GM12878 (cell line): ENCODE measurements around the gene LITAF. TPM values are rescaled to one million over a fixed set of nuclear protein-coding genes. Genes with fewer than 3 reads are reported as not detected.

Source experiments
- ATAC-seq: fragments of 200-7000 bp; cut with Tn5 transposase; 3 replicates; pipeline ENCODE4 v1.9.1; 2020; ENCODE audit warnings: mild to moderate bottlenecking, moderate library complexity
- BruUV-seq: library from RNA; stranded (reverse); fragments of 400-500 nt; replicated peaks from 2 replicates; lab custom pipeline; 2021; lab: Mats Ljungman, UMichigan
- CTCF ChIA-PET: fragments of 300-600 bp; sonication (Branson Sonifier 250); formaldehyde crosslinking; extraction: SDS; loops from one replicate; lab custom pipeline; 2021; ENCODE audit warnings: inconsistent platforms; lab: Yijun Ruan, JAX
- POLR2A ChIA-PET: fragments of 350-600 bp; formaldehyde crosslinking; extraction: SDS; loops from one replicate; lab custom pipeline; 2021; ENCODE audit warnings: inconsistent platforms; lab: Charles Lee
- RAD21 ChIA-PET: fragments of 300-600 bp; sonication (Branson Sonifier 250); formaldehyde crosslinking; loops from one replicate; lab custom pipeline; 2023; ENCODE audit warnings: antibody characterized with exemption; ENCODE audit not compliant: unreplicated experiment; lab: Charles Lee
- SMC1A ChIA-PET: fragments of 300-600 bp; sonication (Branson Sonifier 250); formaldehyde crosslinking; loops from one replicate; lab custom pipeline; 2023; ENCODE audit not compliant: unreplicated experiment, uncharacterized antibody; lab: Charles Lee
- DNase-seq: peaks from one replicate; pipeline ENCODE4 v3.0.0-alpha.2; 2011; ENCODE audit warnings: low read depth, low spot score
- FAIRE-seq: peaks from 3 replicates; lab custom pipeline; 2011; peaks lifted over from hg19 to GRCh38; lab: Jason Lieb, UNC
- H2AFZ ChIP-seq: 2 replicates; pipeline ENCODE4 v1.6.0; 2011; ENCODE audit warnings: low read depth, low read length, control low read depth; ENCODE audit not compliant: control insufficient read depth
- H3K27ac ChIP-seq: 2 replicates; pipeline ENCODE4 v1.5.1; 2011; ENCODE audit warnings: control low read depth; ENCODE audit not compliant: control insufficient read depth, insufficient read depth
- H3K27me3 ChIP-seq, 2 experiments: replicated peaks in 1 of 2; 2 replicates each; pipeline versions ENCODE4 v1.6.0 to v1.6.1; 2011; ENCODE audit warnings: low read length in 1 of 2; ENCODE audit not compliant: control insufficient read depth in 2 of 2, insufficient read depth in 2 of 2
- H3K36me3 ChIP-seq, 2 experiments: 2 replicates each; pipeline ENCODE4 v1.5.1; 2011; ENCODE audit warnings: low read length in 1 of 2; ENCODE audit not compliant: control insufficient read depth in 2 of 2, insufficient read depth in 2 of 2
- H3K4me1 ChIP-seq: 2 replicates; pipeline ENCODE4 v1.6.1; 2011; ENCODE audit warnings: mild to moderate bottlenecking, low read length, moderate library complexity, mixed read lengths; ENCODE audit not compliant: control insufficient read depth, insufficient read depth
- H3K4me2 ChIP-seq: 2 replicates; pipeline ENCODE4 v1.6.0; 2011; ENCODE audit warnings: control low read depth; ENCODE audit not compliant: control insufficient read depth, insufficient read depth
- H3K4me3 ChIP-seq: fragments of 200-600 bp; sonication (generic); 2 replicates; pipeline ENCODE4 v1.5.1; 2016
- H3K79me2 ChIP-seq: 2 replicates; pipeline ENCODE4 v1.6.0; 2011; ENCODE audit warnings: low read length; ENCODE audit not compliant: control insufficient read depth, insufficient read depth
- H3K9ac ChIP-seq: 2 replicates; pipeline ENCODE4 v1.8.0; 2011; ENCODE audit warnings: low read length, control low read depth, mixed read lengths; ENCODE audit not compliant: control insufficient read depth, insufficient read depth
- H3K9me3 ChIP-seq: replicated peaks from 3 replicates; pipeline ENCODE4 v1.5.1; 2011; ENCODE audit warnings: mild to moderate bottlenecking, low read length; ENCODE audit not compliant: control insufficient read depth, insufficient read depth
- H4K20me1 ChIP-seq: 2 replicates; pipeline ENCODE4 v1.6.0; 2011; ENCODE audit not compliant: control insufficient read depth, insufficient read depth
- SIN3A ChIP-seq: IDR thresholded peaks from 2 replicates; pipeline ENCODE4 v1.6.1; 2012; ENCODE audit warnings: low read depth, low read length, improper control_type of control experiment
- WGBS: methylation state at CpG from one replicate; pipeline ENCODE4 v1.1.6; 2016; ENCODE audit warnings: low lambda C conversion rate; ENCODE audit not compliant: insufficient replicate concordance, insufficient coverage; ENCODE audit errors: missing lambda C conversion rate; 5-methylcytosine and 5-hydroxymethylcytosine counted together
- in situ Hi-C: fragments of 300-500 bp; cut with MboI; formaldehyde crosslinking; loops from 9 replicates; pipeline ENCODE4 v1.14.3; 2018; ENCODE audit warnings: mixed read lengths
- intact Hi-C: fragments of 100-400 bp; cut with micrococcal nuclease; formaldehyde crosslinking; loops from one replicate; pipeline ENCODE4 v1.14.2; 2022; ENCODE audit not compliant: unreplicated experiment
- polyA plus RNA-seq, 11 experiments: library from polyadenylated mRNA; depleted of rRNA in 4 of 11; unstranded in 6 of 11; stranded (reverse) in 5 of 11; fragments of >200 nt; fragmentation: Nextera tagmentation in 4 of 11; fragmentation: Illumina TruSeq in 1 of 11; extraction: Ambion mirVana in 4 of 11; extraction: Trizol in 1 of 11; gene quantifications; 1 replicate in 1 of 11; 2 replicates in 10 of 11; pipeline versions ENCODE4 v1.2.1 to v1.2.3, GENCODE V29; 2011 to 2016; ENCODE audit warnings: inconsistent platforms in 2 of 11, missing spikeins in 2 of 11, low read depth in 1 of 11
- total RNA-seq, 4 experiments: library from RNA; depleted of rRNA in 3 of 4; stranded (reverse); fragments of >200 nt in 3 of 4; fragmentation: Illumina TruSeq in 1 of 4; extraction: Trizol in 1 of 4; gene quantifications; 2 replicates each; pipeline versions ENCODE4 v1.2.1 to v1.2.3, GENCODE V29; 2013 to 2021
- TF ChIP-seq, protein P1 (sequence below): fragments of 150-350 bp; IDR thresholded peaks from 2 replicates; pipeline ENCODE4 v1.6.1; 2016; ENCODE audit warnings: low read depth, low read length
- TF ChIP-seq, protein P2 (sequence below): fragments of 450-650 bp; IDR thresholded peaks from 2 replicates; pipeline ENCODE4 v1.6.1; 2014; ENCODE audit warnings: mild to moderate bottlenecking
- TF ChIP-seq, protein P3 (sequence below): fragments of 450-650 bp; IDR thresholded peaks from 2 replicates; pipeline ENCODE4 v1.6.1; 2017; ENCODE audit warnings: mild to moderate bottlenecking, low read depth, inconsistent platforms; ENCODE audit not compliant: poor library complexity, severe bottlenecking

LITAF gene
- total and polyA plus RNA-seq, 10 of the 15 experiments (the other 5 are each of a cell fraction or from before 2014, with no cell fraction given), result 99.2 to 211 (median 147) TPM

DNA sequence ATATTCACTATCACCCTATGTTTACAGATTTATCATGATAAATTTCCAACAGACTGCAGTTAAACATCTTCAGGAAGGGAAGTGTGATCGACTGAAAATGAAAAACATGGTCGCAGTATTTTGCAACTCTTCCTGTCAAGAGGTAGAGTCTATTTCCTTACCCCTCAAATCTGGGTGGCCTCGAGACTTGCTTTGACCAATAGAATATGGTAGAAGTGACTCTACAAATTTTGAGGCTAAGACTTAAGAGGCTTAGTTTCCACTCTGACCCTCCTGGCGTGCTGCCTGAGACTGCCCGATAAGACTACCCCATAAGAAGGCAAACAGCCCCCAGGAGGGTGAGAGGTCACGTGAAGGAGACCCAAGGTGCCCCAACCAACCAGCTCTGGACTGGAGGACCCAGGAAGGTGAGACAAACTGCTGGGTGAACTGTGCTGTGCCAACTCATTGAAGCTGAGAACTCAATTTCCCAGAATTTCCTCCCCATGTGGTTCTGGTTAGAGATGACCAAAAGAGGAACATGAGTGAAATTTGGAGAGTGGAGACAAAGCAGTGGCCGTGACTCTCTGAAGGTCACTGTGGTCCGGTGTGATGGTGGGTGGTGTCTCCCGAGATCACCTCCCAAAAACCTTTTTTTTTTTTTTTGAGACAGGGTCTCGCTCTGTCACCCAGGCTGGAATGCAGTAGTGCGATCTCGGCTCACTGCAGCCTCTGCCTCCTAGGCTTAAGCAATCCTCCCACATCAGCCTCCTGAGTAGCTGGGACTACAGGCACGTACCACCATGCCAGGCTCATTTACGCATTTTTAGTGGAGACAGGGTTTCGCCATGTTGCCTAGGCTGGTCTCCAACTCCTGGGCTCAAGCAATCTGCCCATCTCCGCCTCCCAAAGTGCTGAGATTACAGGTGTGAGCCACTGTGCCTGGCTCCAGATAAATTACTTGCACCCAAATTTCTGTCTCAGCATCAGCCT, 38.2 kb upstream of the LITAF start:
- DNase-seq (no peak), ATAC-seq (no peak), FAIRE-seq (no peak)
- RAD21 ChIA-PET, result no interaction called here
- Histone ChIP-seq H3K4me3 (no peak overlapping the region), H3K27ac (no peak overlapping the region), H3K27me3 (no peaks in the 10 kb centered on the region), H3K36me3 (no peaks in the 10 kb centered on the region), H3K4me1 (peaks cover 17% of the 10 kb centered on the region), H4K20me1 (no peaks in the 10 kb centered on the region), H3K79me2 (no peaks in the 10 kb centered on the region), H3K9me3 (no peaks in the 10 kb centered on the region), H2AFZ (no peak overlapping the region), H3K9ac (no peak overlapping the region), H3K4me2 (no peak overlapping the region)
- SMC1A ChIA-PET, result no interaction called here
- in situ Hi-C loops (no loop called here), intact Hi-C loops (no loop called here)
- POLR2A ChIA-PET, result no interaction called here
- TF ChIP-seq, protein P1, sequence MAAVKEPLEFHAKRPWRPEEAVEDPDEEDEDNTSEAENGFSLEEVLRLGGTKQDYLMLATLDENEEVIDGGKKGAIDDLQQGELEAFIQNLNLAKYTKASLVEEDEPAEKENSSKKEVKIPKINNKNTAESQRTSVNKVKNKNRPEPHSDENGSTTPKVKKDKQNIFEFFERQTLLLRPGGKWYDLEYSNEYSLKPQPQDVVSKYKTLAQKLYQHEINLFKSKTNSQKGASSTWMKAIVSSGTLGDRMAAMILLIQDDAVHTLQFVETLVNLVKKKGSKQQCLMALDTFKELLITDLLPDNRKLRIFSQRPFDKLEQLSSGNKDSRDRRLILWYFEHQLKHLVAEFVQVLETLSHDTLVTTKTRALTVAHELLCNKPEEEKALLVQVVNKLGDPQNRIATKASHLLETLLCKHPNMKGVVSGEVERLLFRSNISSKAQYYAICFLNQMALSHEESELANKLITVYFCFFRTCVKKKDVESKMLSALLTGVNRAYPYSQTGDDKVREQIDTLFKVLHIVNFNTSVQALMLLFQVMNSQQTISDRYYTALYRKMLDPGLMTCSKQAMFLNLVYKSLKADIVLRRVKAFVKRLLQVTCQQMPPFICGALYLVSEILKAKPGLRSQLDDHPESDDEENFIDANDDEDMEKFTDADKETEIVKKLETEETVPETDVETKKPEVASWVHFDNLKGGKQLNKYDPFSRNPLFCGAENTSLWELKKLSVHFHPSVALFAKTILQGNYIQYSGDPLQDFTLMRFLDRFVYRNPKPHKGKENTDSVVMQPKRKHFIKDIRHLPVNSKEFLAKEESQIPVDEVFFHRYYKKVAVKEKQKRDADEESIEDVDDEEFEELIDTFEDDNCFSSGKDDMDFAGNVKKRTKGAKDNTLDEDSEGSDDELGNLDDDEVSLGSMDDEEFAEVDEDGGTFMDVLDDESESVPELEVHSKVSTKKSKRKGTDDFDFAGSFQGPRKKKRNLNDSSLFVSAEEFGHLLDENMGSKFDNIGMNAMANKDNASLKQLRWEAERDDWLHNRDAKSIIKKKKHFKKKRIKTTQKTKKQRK, result no peak
- TF ChIP-seq, protein P2, sequence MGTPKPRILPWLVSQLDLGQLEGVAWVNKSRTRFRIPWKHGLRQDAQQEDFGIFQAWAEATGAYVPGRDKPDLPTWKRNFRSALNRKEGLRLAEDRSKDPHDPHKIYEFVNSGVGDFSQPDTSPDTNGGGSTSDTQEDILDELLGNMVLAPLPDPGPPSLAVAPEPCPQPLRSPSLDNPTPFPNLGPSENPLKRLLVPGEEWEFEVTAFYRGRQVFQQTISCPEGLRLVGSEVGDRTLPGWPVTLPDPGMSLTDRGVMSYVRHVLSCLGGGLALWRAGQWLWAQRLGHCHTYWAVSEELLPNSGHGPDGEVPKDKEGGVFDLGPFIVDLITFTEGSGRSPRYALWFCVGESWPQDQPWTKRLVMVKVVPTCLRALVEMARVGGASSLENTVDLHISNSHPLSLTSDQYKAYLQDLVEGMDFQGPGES, result no peak
- TF ChIP-seq, protein P3, sequence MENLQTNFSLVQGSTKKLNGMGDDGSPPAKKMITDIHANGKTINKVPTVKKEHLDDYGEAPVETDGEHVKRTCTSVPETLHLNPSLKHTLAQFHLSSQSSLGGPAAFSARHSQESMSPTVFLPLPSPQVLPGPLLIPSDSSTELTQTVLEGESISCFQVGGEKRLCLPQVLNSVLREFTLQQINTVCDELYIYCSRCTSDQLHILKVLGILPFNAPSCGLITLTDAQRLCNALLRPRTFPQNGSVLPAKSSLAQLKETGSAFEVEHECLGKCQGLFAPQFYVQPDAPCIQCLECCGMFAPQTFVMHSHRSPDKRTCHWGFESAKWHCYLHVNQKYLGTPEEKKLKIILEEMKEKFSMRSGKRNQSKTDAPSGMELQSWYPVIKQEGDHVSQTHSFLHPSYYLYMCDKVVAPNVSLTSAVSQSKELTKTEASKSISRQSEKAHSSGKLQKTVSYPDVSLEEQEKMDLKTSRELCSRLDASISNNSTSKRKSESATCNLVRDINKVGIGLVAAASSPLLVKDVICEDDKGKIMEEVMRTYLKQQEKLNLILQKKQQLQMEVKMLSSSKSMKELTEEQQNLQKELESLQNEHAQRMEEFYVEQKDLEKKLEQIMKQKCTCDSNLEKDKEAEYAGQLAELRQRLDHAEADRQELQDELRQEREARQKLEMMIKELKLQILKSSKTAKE, result no peak
- TF ChIP-seq SIN3A, result no peak
- BruUV-seq, result no TSS peak
- 49% methylated on average over 16 of the region's 16 CpGs for WGBS
- CTCF ChIA-PET, result no interaction called here
